Karpas-422 (cell line): ENCODE measurements around the gene MMD2. TPM values are rescaled to one million over a fixed set of nuclear protein-coding genes. Genes with fewer than 3 reads are reported as not detected.
"Not testable (repeated sequence)": the region's sequence is repeated elsewhere in the genome, so short reads cannot be mapped to it uniquely, and the experiment has no call there.

Experiments used
- DNase-seq: peaks from one replicate; pipeline ENCODE4 v3.0.0-alpha.2; 2015
- H2AFZ ChIP-seq: fragments of 200-600 bp; sonication (generic); 2 replicates; pipeline ENCODE4 v1.6.1; 2014; ENCODE audit warnings: antibody characterized with exemption, low read length, mixed read lengths
- H3K27ac ChIP-seq: fragments of 200-600 bp; sonication (generic); 2 replicates; pipeline ENCODE4 v1.5.1; 2014; ENCODE audit warnings: mild to moderate bottlenecking, low read length, moderate library complexity
- H3K27me3 ChIP-seq: fragments of 200-600 bp; sonication (generic); 2 replicates; pipeline ENCODE4 v1.6.1; 2014; ENCODE audit warnings: low read length, mixed read lengths
- H3K36me3 ChIP-seq: fragments of 200-600 bp; sonication (generic); 2 replicates; pipeline ENCODE4 v1.6.1; 2014; ENCODE audit warnings: low read length, mixed read lengths; ENCODE audit not compliant: insufficient read depth
- H3K4me1 ChIP-seq: fragments of 200-600 bp; sonication (generic); 2 replicates; pipeline ENCODE4 v1.6.1; 2014; ENCODE audit warnings: mild to moderate bottlenecking, low read length, mixed read lengths
- H3K4me2 ChIP-seq: fragments of 200-600 bp; sonication (generic); 2 replicates; pipeline ENCODE4 v1.6.1; 2014; ENCODE audit warnings: low read length, low read depth, mild to moderate bottlenecking; ENCODE audit not compliant: poor library complexity, severe bottlenecking
- H3K4me3 ChIP-seq: fragments of 200-600 bp; sonication (generic); 2 replicates; pipeline ENCODE4 v1.5.1; 2014; ENCODE audit warnings: mild to moderate bottlenecking, antibody characterized with exemption, low read length, mixed read lengths
- H3K79me2 ChIP-seq: fragments of 200-600 bp; sonication (generic); 2 replicates; pipeline ENCODE4 v1.6.1; 2014; ENCODE audit warnings: mild to moderate bottlenecking, low read length, mixed read lengths
- H3K9ac ChIP-seq: fragments of 200-600 bp; sonication (generic); 2 replicates; pipeline ENCODE4 v1.6.0; 2014; ENCODE audit warnings: low read length
- H3K9me2 ChIP-seq: fragments of 200-600 bp; sonication (generic), shearing (Covaris generic); replicated peaks from 2 replicates; pipeline ENCODE4 v1.6.0; 2014; ENCODE audit warnings: mild to moderate bottlenecking, low read length, moderate library complexity; ENCODE audit not compliant: insufficient read depth
- H3K9me3 ChIP-seq: fragments of 300-700, 200-600 bp; sonication (generic); 2 replicates; pipeline ENCODE4 v1.6.1; 2014; ENCODE audit warnings: low read length, mixed read lengths
- H4K20me1 ChIP-seq: fragments of 200-600 bp; sonication (generic); 2 replicates; pipeline ENCODE4 v1.6.1; 2014; ENCODE audit warnings: mild to moderate bottlenecking, antibody characterized with exemption, low read length, low read depth; ENCODE audit not compliant: insufficient read depth
- total RNA-seq: library from RNA; depleted of rRNA; stranded (reverse); fragments of >200 nt; shearing (Covaris generic); gene quantifications from 2 replicates; pipeline ENCODE4 v1.2.3, GENCODE V29; 2014; ENCODE audit warnings: low replicate concordance

Gene MMD2
- total RNA-seq, 1 experiment from 2014 or later, result not detected

DNA sequence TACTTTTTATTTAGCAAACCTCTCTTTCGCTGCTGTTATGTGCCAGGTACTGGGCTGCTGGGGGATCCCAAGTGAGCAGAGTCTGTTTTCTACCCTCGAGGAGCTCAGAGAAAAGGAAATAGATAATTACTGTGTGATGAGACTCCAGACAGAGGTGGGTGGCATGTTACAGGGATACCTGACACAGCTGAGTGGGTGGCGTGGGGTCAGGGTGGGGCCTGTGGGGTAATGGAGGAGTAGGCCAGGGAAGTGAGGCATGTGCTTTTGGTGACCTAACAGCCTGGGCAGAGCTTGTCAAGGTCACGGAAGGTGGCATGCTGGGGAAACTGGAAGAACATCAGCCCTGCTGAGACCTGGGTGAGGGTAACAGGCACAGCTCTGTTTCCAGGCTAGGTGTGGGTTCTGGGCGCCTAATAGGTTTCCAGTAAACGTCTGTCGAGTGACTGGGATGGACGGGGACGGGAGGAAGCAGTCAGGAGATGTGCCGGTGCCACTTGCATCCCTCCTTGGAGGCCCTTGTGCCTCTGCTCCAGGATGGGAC, 36.5 kb upstream of the MMD2 start:
- H2AFZ ChIP-seq, result no peak overlapping the region
- 0 out of 2 replicates have a peak, but pooled peaks cover 2% of the 10 kb centered on the region for H4K20me1 ChIP-seq
- no peaks in the 10 kb centered on the region for H3K27me3 ChIP-seq
- no peaks in the 10 kb centered on the region for H3K9me2 ChIP-seq
- H3K4me1 ChIP-seq, result no peaks in the 10 kb centered on the region
- peaks cover 11% of the 10 kb centered on the region for H3K36me3 ChIP-seq
- no peak overlapping the region for H3K27ac ChIP-seq
- peaks cover 9% of the 10 kb centered on the region for H3K79me2 ChIP-seq
- no peak overlapping the region for H3K4me3 ChIP-seq
- DNase-seq, result no peak
- H3K4me2 ChIP-seq, result no peak overlapping the region
- H3K9ac ChIP-seq, result no peak overlapping the region
- H3K9me3 ChIP-seq, result no peaks in the 10 kb centered on the region

DNA sequence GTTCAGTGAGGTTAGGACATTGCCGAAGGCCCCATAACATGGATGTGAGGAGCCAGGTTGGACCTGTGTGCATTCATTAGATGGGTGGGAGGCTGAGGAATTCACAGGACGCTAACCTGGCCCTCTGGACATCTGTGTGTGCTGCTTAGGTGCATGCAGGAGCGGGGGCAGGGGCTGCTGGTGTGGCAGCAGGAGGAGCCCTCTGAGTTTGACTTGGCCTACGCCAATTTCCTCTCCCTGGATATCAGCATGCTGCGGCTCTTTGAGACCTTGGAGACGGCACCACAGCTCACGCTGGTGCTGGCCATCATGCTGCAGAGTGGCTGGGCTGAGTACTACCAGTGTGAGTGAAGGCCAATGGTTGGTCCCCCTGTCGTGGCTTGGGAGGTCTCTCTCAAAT, 34.5 kb upstream of the MMD2 start:
- Histone ChIP-seq H3K36me3 (peaks cover 18% of the 10 kb centered on the region), H3K4me3 (no peak overlapping the region), H3K4me1 (no peaks in the 10 kb centered on the region)

GRCh38 chr7:4982741-4983140, 23.8 kb upstream of the MMD2 start:
- H3K27ac ChIP-seq, H4K20me1 ChIP-seq, H3K4me1 ChIP-seq, DNase-seq, H3K27me3 ChIP-seq, H3K9me3 ChIP-seq, H3K9me2 ChIP-seq, H3K4me3 ChIP-seq, H2AFZ ChIP-seq, H3K9ac ChIP-seq, H3K4me2 ChIP-seq: not testable (repeated sequence)
- H3K79me2 ChIP-seq, result peaks cover 58% of the 10 kb centered on the region
- peaks cover 38% of the 10 kb centered on the region for H3K36me3 ChIP-seq

More for the DNA sequence above, 34.5 kb upstream of the MMD2 start:
- H3K79me2 ChIP-seq, result peaks cover 13% of the 10 kb centered on the region
- no peaks in the 10 kb centered on the region for H3K9me3 ChIP-seq
- H2AFZ ChIP-seq, result no peak overlapping the region
- no peaks in the 10 kb centered on the region for H3K9me2 ChIP-seq
- H3K9ac ChIP-seq, result no peak overlapping the region
- no peak for DNase-seq
- H3K27ac ChIP-seq, result no peak overlapping the region
- 0 out of 2 replicates have a peak, but pooled peaks cover 2% of the 10 kb centered on the region for H4K20me1 ChIP-seq
- H3K27me3 ChIP-seq, result no peaks in the 10 kb centered on the region
- no peak overlapping the region for H3K4me2 ChIP-seq

- H2AFZ ChIP-seq, H4K20me1 ChIP-seq, H3K9me2 ChIP-seq, H3K9ac ChIP-seq, H3K4me2 ChIP-seq, DNase-seq, H3K9me3 ChIP-seq, H3K27ac ChIP-seq, H3K27me3 ChIP-seq, H3K4me3 ChIP-seq, H3K4me1 ChIP-seq: not testable (repeated sequence)
- peaks cover 49% of the 10 kb centered on the region for H3K36me3 ChIP-seq
- peaks cover 71% of the 10 kb centered on the region for H3K79me2 ChIP-seq
Measured at GRCh38 chr7:4981295-4981890, 22.4 kb upstream of the MMD2 start.

GRCh38 chr7:4975626-4976025, 16.6 kb upstream of the MMD2 start:
- H3K4me1 ChIP-seq, H3K9me3 ChIP-seq, H2AFZ ChIP-seq, H4K20me1 ChIP-seq, H3K27me3 ChIP-seq, H3K9ac ChIP-seq, H3K27ac ChIP-seq, DNase-seq, H3K9me2 ChIP-seq: not testable (repeated sequence)
- peaks cover 59% of the 10 kb centered on the region for H3K79me2 ChIP-seq
- peak overlapping the region; percentile 93 for H3K4me2 ChIP-seq
- H3K36me3 ChIP-seq, result peaks cover 32% of the 10 kb centered on the region
- H3K4me3 ChIP-seq, result peak overlapping the region; percentile 98; the same call in 1 of the 2 replicates

- peaks cover 45% of the 10 kb centered on the region for H3K79me2 ChIP-seq
- H3K4me3 ChIP-seq, result peak overlapping the region; percentile 98
- H3K9ac ChIP-seq, result peak overlapping the region; percentile 93
- no peaks in the 10 kb centered on the region for H3K9me3 ChIP-seq
- peaks cover 22% of the 10 kb centered on the region for H3K36me3 ChIP-seq
- peaks cover 5% of the 10 kb centered on the region for H3K4me1 ChIP-seq
- H3K4me2 ChIP-seq, result peak overlapping the region; percentile 93
- H3K27me3 ChIP-seq, result no peaks in the 10 kb centered on the region
- no peak overlapping the region for H2AFZ ChIP-seq
- H3K27ac ChIP-seq, result peak overlapping the region; percentile 11; the same call in 1 of the 2 replicates
- no peaks in the 10 kb centered on the region for H4K20me1 ChIP-seq
- peak; percentile 98 for DNase-seq
- H3K9me2 ChIP-seq, result no peaks in the 10 kb centered on the region
Measured at GRCh38 chr7:4973728-4974198, 14.8 kb upstream of the MMD2 start.

DNA sequence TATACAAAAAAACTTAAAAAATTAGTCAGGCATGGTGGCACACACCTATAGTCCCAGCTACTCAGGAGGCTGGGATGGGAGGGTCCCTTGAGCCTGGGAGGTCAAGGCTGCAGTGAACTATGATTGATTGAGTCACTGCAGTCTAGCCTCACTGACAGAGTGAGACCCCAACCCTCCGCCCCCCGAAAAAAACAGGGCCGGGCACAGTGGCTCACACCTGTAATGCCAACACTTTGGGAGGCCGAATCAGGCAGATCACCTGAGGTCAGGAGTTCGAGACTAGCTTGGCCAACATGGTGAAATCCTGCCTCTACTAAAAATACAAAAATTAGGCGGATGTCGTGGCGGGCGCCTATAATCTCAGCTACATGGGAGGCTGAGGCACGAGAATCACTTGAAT, 13.5 kb upstream of the MMD2 start:
- H3K27me3 ChIP-seq, H3K27ac ChIP-seq, H3K4me2 ChIP-seq, H3K4me1 ChIP-seq, H4K20me1 ChIP-seq, H3K9me3 ChIP-seq, H3K9ac ChIP-seq, H3K4me3 ChIP-seq, H2AFZ ChIP-seq, DNase-seq, H3K9me2 ChIP-seq: not testable (repeated sequence)
- Histone ChIP-seq H3K36me3 (peaks cover 12% of the 10 kb centered on the region), H3K79me2 (peaks cover 33% of the 10 kb centered on the region)

- no peaks in the 10 kb centered on the region for H3K4me1 ChIP-seq
- no peak overlapping the region for H3K4me2 ChIP-seq
- no peak overlapping the region for H2AFZ ChIP-seq
- no peaks in the 10 kb centered on the region for H3K9me2 ChIP-seq
- H3K9ac ChIP-seq, result no peak overlapping the region
- no peak overlapping the region for H3K27ac ChIP-seq
- no peaks in the 10 kb centered on the region for H3K27me3 ChIP-seq
- no peaks in the 10 kb centered on the region for H3K9me3 ChIP-seq
- H3K36me3 ChIP-seq, result no peaks in the 10 kb centered on the region
- no peak for DNase-seq
- H3K4me3 ChIP-seq, result no peak overlapping the region
- no peaks in the 10 kb centered on the region for H4K20me1 ChIP-seq
- no peaks in the 10 kb centered on the region for H3K79me2 ChIP-seq
Measured at GRCh38 chr7:4965295-4966022, 6.5 kb upstream of the MMD2 start.
